ENCODE results near the gene KDM4E.

GRCh38 chr11:95054356-95054755 is 29.3 kb downstream of the KDM4E start:
- no peak for TF ChIP-seq CTCF (IDR thresholded peaks at IDR 0.05)
- TF ChIP-seq POLR2A (IDR thresholded peaks at IDR 0.05): no peak
